Left renal cortex interstitium (tissue), 4 donors: Measurements from ENCODE around the gene PLEKHG3. TPM values are rescaled to one million over a fixed set of nuclear protein-coding genes. Genes with fewer than 3 reads are reported as not detected.

Experiments
- DNase-seq, 4 donors: peaks; one replicate each; pipeline ENCODE4 v3.0.0-alpha.2; 2013; ENCODE audit warnings: low read depth in 4 of 4, low spot score in 2 of 4, missing footprints in 1 of 4
- polyA plus RNA-seq, 4 donors: library from polyadenylated mRNA; unstranded; fragments of 120-200 nt; gene quantifications; one replicate each; pipeline ENCODE4 v1.2.1, GENCODE V29; 2013; ENCODE audit not compliant: insufficient read length in 4 of 4

PLEKHG3 gene
- polyA plus RNA-seq, 4 donors, result 89.4 to 123 (median 99.0) TPM

GRCh38 chr14:64775081-64775777, 71.0 kb downstream of the PLEKHG3 start:
- DNase-seq, result no peak

GRCh38 chr14:64777461-64777860, 73.2 kb downstream of the PLEKHG3 start:
- no peak for DNase-seq

GRCh38 chr14:64778104-64778754, 74.0 kb downstream of the PLEKHG3 start:
- no peak for DNase-seq

GRCh38 chr14:64779472-64779871, 75.2 kb downstream of the PLEKHG3 start:
- no peak for DNase-seq

- DNase-seq, result no peak
Measured at GRCh38 chr14:64782196-64782595, 78.0 kb downstream of the PLEKHG3 start.

- no peak for DNase-seq
Measured at GRCh38 chr14:64784006-64784405, 79.8 kb downstream of the PLEKHG3 start.

GRCh38 chr14:64786296-64787149, 82.3 kb downstream of the PLEKHG3 start:
- DNase-seq, result no peak

- no peak for DNase-seq
Measured at GRCh38 chr14:64787619-64788018, 83.4 kb downstream of the PLEKHG3 start.

- no peak for DNase-seq
Measured at GRCh38 chr14:64788706-64789105, 84.5 kb downstream of the PLEKHG3 start.

- no peak for DNase-seq
Measured at GRCh38 chr14:64789696-64790095, 85.5 kb downstream of the PLEKHG3 start.

- DNase-seq, result no peak
Measured at GRCh38 chr14:64790478-64790877, 86.3 kb downstream of the PLEKHG3 start.

GRCh38 chr14:64792231-64792630, 88.0 kb downstream of the PLEKHG3 start:
- DNase-seq, result no peak

- no peak for DNase-seq
Measured at GRCh38 chr14:64792871-64793560, 88.8 kb downstream of the PLEKHG3 start.

- no peak for DNase-seq
Measured at GRCh38 chr14:64795211-64795610, 91.0 kb downstream of the PLEKHG3 start.

- DNase-seq, result no peak
Measured at GRCh38 chr14:64795921-64796320, 91.7 kb downstream of the PLEKHG3 start.

- no peak for DNase-seq
Measured at GRCh38 chr14:64796369-64796768, 92.1 kb downstream of the PLEKHG3 start.

GRCh38 chr14:64799555-64799954, 95.3 kb downstream of the PLEKHG3 start:
- no peak for DNase-seq
